Coronary artery (tissue), 2 donors: ENCODE data around the gene CNGA3.

Source experiments
- DNase-seq: peaks from one replicate; pipeline ENCODE4 v3.0.0-alpha.2; 2017; ENCODE audit warnings: low spot score
- H3K27ac ChIP-seq, 2 donors: fragments of 200-600 bp; sonication (generic); one replicate each; pipeline ENCODE4 v1.5.1; 2016 to 2019
- H3K4me3 ChIP-seq: fragments of 200-600 bp; sonication (generic); 2 replicates; pipeline ENCODE4 v1.5.1; 2016; ENCODE audit warnings: mild to moderate bottlenecking, moderate library complexity
- TF ChIP-seq, protein P1 (sequence below): fragments of 200-600 bp; sonication (generic); IDR thresholded peaks from one replicate; pipeline ENCODE4 v1.5.1; 2019; ENCODE audit warnings: antibody characterized with exemption

The CNGA3 gene

DNA sequence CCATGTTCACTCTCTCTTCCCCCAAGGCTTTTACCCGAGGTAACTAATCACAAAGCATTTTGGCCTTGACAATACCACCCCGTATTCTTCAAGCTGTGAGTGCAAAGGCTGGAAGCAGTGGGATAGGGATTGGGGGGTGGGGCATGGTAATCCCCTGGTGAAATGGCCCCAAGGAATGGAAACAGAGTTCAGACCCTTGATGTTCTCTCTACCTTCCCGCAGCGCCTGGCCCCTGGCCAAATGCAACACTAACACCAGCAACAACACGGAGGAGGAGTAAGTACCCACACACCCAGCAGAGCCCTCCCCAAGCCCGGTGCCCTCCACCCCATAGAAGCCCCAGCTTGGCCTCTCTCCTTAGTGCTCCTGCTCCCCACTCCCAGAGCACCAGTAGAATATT lies 36.9 kb downstream of the CNGA3 start:
- Histone ChIP-seq H3K4me3 (no peak overlapping the region), H3K27ac (no peak overlapping the region)
- TF ChIP-seq, protein P1, sequence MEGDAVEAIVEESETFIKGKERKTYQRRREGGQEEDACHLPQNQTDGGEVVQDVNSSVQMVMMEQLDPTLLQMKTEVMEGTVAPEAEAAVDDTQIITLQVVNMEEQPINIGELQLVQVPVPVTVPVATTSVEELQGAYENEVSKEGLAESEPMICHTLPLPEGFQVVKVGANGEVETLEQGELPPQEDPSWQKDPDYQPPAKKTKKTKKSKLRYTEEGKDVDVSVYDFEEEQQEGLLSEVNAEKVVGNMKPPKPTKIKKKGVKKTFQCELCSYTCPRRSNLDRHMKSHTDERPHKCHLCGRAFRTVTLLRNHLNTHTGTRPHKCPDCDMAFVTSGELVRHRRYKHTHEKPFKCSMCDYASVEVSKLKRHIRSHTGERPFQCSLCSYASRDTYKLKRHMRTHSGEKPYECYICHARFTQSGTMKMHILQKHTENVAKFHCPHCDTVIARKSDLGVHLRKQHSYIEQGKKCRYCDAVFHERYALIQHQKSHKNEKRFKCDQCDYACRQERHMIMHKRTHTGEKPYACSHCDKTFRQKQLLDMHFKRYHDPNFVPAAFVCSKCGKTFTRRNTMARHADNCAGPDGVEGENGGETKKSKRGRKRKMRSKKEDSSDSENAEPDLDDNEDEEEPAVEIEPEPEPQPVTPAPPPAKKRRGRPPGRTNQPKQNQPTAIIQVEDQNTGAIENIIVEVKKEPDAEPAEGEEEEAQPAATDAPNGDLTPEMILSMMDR, result no peak
- no peak for DNase-seq

DNA sequence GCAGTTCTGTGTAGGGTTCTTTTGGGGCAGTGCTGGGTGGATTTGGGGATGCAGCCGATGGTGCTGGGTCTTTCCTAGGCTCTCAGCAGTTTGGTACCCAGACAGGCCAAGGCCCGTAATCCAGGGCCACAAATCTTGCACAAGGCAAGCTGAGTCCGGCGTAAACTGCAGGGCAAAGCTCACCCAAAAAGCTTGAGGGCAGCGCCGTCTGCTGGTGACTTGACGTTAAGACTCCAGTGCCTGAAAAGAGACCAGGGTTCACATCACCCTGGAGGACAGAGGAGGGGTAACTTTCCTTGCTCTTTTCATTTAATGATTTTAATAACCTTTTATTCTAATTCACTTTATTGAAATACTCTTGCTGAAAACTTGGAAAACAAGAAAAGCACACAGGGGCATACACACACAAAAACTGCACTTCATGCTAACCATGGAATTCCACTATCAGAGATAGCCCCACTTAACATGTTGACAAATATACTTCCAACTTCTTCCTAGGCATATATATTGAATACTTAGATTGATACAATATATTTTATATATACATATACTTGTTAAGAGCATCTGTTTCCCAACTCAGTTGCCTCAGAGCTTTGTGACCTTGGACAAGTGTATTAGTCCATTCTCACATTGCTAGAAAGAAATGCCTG lies 38.9 kb downstream of the CNGA3 start:
- no peak overlapping the region for H3K27ac ChIP-seq
- no peak overlapping the region for H3K4me3 ChIP-seq
- DNase-seq, result no peak
- TF ChIP-seq, protein P1, result peak; percentile 86

GRCh38 chr2:98387478-98387877 lies 41.2 kb downstream of the CNGA3 start:
- Histone ChIP-seq H3K4me3 (no peak overlapping the region), H3K27ac (no peak overlapping the region)
- no peak for DNase-seq
- TF ChIP-seq, protein P1, result no peak

DNA sequence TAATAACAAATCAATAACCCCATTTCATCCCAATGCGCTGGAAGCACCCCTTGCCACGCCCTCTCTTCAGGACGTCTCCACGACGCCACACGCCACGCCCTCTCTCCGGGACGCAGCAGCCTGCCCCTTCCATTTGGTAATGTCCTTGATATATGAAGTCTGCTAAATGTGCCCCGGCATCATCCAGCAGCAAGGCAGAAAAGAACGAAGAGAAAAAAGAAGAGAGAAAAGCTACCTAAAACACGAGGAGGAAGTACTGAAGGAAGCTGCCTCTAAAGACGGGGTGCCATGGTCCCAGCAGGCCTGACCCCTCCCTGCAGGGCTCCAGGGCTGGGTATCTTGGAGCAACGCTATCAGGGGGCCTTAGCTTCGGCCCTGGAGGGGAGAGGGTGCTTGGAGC lies 41.8 kb downstream of the CNGA3 start:
- Histone ChIP-seq H3K4me3 (no peak overlapping the region), H3K27ac (no peak overlapping the region)
- DNase-seq, result no peak
- TF ChIP-seq, protein P1, result no peak

DNA sequence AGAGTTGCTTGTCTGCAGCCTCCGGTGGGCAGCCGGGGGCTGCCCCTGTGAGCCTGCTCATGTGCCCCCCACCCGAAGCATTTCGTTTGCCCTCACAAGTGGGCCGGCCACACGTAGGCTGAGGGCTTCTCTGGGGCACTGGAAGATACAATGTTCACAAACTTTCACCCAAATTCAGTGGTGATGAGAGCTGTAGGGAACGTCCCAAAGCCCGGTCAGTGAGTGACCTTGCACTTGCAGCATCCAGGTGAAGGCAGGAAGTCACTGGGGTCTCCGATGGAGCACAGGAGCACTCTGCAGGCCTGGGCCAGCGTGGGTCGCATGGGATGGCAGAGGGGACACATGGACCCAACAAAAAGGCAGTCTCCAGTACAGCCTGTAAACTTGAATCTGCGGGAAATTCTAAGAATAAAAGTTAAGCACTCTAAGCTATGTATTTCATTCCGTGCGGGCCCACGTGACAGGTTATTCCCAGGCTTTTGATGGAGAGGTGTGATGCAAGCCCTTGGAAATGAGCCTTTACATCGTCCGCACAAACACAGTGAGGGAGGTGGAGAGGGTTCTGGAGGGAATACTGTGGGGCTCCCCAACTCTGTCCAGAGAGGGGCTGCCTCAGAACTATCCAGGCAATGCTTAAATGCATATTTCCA lies 42.5 kb downstream of the CNGA3 start:
- no peak overlapping the region for H3K27ac ChIP-seq
- no peak for DNase-seq
- TF ChIP-seq, protein P1, result no peak
- no peak overlapping the region for H3K4me3 ChIP-seq

DNA sequence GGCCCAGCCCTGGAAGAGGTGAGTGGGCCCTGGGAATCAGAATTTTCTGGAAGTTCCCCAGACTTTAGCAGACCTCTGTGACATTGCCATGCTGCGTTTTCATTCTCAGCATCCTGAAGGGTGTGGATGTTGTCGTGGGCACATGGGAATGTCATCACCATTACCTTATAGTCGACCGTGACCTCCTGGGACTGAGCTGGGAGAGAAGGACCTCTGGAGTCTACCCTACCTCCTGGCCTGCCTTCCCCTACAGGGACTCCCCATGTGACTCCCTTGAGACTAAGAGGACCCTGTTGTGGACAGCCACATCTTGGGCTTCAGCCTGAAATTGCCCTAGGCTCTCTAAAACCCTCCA lies 43.0 kb downstream of the CNGA3 start:
- TF ChIP-seq, protein P1, result no peak
- no peak for DNase-seq
- no peak overlapping the region for H3K4me3 ChIP-seq
- H3K27ac ChIP-seq, result no peak overlapping the region
